GM13977 (cell line): ENCODE results near the gene HAUS7.

Source experiments
- DNase-seq: peaks from one replicate; pipeline ENCODE4 v3.0.0; 2012; ENCODE audit warnings: low spot score
- in situ Hi-C: fragments of 300-500 bp; cut with MboI; formaldehyde crosslinking; loops from one replicate; pipeline ENCODE4 v1.12.0; 2022; ENCODE audit warnings: low sequenced_read_pairs, low pct_unique_long_range_greater_than_20kb, mixed read lengths, inconsistent platforms; ENCODE audit not compliant: unreplicated experiment
- TF ChIP-seq, protein P1 (sequence below): IDR thresholded peaks from 2 replicates; pipeline ENCODE4 v1.5.1; 2012; ENCODE audit warnings: mild to moderate bottlenecking, control low read depth; ENCODE audit not compliant: insufficient read depth; ENCODE audit errors: extremely low read depth, missing control alignments

HAUS7 gene

DNA sequence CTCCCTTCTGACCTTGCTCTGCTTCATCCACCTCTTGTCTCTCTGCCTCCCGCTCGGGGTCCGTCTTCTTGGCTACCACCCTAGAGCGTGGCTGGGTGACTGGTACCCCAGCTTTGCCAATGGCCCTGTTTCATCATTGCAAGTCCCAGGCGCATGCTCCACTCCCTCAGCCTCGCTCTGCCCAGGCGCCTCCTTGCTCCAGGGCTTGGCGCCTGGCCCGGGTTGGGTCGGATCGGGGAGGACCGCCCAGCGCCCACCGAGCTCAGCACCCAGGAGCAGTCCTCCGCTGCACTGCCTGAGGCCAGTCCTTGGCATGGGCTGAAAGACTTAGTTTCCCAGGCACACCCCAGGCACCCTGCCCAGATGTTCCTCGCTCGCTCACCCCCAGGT, 25.0 kb upstream of the HAUS7 start:
- TF ChIP-seq, protein P1, sequence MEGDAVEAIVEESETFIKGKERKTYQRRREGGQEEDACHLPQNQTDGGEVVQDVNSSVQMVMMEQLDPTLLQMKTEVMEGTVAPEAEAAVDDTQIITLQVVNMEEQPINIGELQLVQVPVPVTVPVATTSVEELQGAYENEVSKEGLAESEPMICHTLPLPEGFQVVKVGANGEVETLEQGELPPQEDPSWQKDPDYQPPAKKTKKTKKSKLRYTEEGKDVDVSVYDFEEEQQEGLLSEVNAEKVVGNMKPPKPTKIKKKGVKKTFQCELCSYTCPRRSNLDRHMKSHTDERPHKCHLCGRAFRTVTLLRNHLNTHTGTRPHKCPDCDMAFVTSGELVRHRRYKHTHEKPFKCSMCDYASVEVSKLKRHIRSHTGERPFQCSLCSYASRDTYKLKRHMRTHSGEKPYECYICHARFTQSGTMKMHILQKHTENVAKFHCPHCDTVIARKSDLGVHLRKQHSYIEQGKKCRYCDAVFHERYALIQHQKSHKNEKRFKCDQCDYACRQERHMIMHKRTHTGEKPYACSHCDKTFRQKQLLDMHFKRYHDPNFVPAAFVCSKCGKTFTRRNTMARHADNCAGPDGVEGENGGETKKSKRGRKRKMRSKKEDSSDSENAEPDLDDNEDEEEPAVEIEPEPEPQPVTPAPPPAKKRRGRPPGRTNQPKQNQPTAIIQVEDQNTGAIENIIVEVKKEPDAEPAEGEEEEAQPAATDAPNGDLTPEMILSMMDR: no peak
- in situ Hi-C loops: no loop called here
- no peak for DNase-seq

DNA sequence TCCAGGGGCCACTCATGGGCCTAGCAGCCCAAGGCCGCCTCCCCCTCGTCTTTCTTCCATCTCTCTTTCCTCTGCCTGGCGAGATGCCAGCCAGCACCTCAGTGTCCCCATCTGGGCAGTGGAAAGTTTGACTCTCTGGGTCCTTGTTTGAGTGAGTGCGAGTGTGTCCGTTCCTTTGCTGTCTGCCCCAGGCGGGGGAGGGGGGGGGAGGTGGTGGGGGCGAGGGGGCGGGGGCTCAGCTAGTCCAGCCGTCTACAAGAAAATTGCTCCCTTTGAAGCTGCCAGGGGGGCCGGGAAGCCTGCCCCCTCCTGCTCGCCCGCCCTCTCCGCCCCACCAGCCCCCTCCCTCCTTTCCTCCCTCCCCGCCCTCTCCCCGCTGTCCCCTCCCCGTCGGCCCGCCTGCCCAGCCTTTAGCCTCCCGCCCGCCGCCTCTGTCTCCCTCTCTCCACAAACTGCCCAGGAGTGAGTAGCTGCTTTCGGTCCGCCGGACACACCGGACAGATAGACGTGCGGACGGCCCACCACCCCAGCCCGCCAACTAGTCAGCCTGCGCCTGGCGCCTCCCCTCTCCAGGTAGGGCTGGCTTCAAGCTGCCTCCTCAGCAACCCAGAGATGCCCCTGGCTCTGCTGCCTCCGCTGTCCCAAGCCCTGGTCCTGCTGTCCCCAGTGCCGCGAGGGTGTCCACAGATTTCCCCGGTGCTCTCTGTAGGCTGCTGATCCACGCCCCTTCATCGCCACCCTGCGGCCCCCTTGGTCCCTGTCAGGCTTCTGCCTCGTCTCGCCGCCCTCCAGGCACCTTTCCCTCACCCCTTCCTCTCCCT, 24.4 kb upstream of the HAUS7 start, which contains the start of gene BGN:
TSS of gene BGN (plus strand) at position 440 of the 821 bp plus-strand sequence. CDS start 9,652 bp downstream, outside the sequence.
- no peak for DNase-seq
- TF ChIP-seq, protein P1: no peak
- in situ Hi-C loops: no loop called here

DNA sequence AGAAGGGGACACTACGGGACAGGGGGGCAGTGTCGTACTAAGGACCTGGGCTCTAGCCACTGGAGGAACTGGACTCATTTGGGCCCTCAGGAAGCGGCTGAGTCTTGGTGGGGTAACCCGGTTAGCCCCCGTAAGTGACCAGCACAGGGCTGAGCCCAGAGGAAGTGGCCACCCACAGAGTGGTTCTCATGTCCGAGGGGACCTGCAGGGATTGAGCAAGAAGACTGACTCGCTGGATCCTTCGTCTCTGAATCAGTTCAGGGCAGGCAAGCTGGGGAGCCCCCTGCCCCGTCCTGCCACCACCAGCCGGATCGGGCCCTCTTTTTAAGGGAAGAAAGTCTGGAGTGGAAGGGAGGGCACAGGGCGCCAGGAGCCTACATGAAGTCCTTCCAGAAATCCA, 23.7 kb upstream of the HAUS7 start:
- no peak for DNase-seq
- in situ Hi-C loops: no loop called here
- TF ChIP-seq, protein P1: no peak

DNA sequence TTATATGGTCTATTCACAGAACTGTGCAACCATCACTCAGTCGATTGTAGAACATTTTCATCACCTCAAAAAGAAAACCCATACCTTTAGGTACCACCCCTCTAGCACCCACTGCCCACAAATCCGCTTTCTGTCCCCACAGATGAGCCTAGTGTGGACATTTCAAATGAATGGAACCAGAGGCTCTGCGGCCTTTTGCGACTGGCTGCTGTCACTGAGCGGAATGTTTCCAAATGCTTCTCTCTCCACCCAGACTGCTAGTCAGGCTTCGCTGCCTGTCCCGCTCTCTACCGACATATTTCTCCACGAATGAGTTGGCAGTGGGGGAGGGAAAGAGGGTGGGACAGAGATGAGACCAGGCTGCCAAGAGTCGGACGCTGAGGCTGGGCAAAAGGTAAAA, 22.7 kb upstream of the HAUS7 start:
- in situ Hi-C loops: no loop called here
- TF ChIP-seq, protein P1: no peak
- no peak for DNase-seq

DNA sequence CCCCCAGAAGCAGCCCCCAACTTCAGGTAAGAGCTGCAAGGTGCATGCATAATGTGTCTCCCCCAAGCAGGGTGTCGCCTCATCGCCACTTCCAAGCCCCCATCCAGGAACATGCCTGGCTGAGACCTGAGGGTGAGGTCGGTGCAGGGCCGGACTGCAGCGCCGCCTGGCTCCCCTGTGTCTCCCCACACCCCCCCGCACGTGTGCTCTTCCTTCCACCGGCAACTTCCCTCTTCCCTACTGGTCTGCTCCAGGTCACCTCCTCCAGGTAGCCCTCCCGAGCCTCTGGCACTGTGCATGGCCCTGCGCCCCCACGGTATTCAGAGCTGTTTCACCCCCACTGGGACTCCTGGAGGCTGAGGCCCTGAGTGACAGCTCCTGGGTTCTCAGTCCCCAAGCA, 22.2 kb upstream of the HAUS7 start:
- TF ChIP-seq, protein P1: no peak
- in situ Hi-C loops: no loop called here
- DNase-seq: no peak

DNA sequence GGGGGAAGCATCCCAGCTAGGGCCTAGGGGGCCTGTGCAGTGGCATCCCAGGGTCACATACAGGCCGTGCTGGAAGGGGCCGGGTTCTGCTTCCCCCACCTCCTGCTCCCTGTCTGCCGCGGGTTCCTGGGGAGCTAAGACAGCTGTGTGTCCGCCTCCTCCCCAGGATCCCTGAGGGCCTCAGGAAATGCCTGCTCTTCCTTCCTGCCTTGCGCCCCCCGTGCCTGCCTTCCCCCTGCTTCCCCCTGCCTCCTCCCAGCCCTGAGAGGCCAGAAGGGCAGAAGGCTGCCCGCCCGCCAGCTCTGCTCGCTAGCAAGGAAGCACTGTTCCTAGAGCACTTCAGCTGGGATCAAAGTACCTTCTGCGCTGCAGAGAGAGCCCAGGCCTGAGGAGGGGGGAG, 21.5 kb upstream of the HAUS7 start:
- in situ Hi-C loops: no loop called here
- no peak for DNase-seq
- TF ChIP-seq, protein P1: no peak
